Caco-2 (cell line): ENCODE results near the gene SEZ6L2. TPM values are rescaled to one million over a fixed set of nuclear protein-coding genes. Genes with fewer than 3 reads are reported as not detected.

ENCODE experiments used
- BruUV-seq: library from RNA; stranded (reverse); fragments of 400-500 nt; replicated peaks from 2 replicates; lab custom pipeline; 2021; lab: Mats Ljungman, UMichigan
- CTCF ChIA-PET: fragments of 300-600 bp; sonication (Branson Sonifier 250); formaldehyde crosslinking; loops from one replicate; lab custom pipeline; 2022; ENCODE audit warnings: antibody characterized with exemption; lab: Charles Lee
- POLR2A ChIA-PET: fragments of 300-600 bp; sonication (Branson Sonifier 250); formaldehyde crosslinking; loops from one replicate; lab custom pipeline; 2022; ENCODE audit warnings: antibody characterized with exemption; lab: Charles Lee
- DNase-seq, 2 experiments: peaks; one replicate each; pipeline versions ENCODE4 v3.0.0 to v3.0.0-alpha.2; 2020 to 2022
- H3K27me3 ChIP-seq: replicated peaks from 2 replicates; pipeline ENCODE4 v1.6.0; 2011; ENCODE audit warnings: low read length; ENCODE audit not compliant: control insufficient read depth, insufficient read depth
- H3K36me3 ChIP-seq: 2 replicates; pipeline ENCODE4 v1.5.1; 2011; ENCODE audit warnings: low read length; ENCODE audit not compliant: control insufficient read depth, insufficient read depth
- H3K4me1 ChIP-seq: fragments of 250-450 bp; sonication (Bioruptor Pico); 2 replicates; pipeline ENCODE4 v1.5.1; 2020; ENCODE audit warnings: mild to moderate bottlenecking
- H3K4me3 ChIP-seq: 2 replicates; pipeline ENCODE4 v1.5.1; 2011; ENCODE audit warnings: low read depth, mild to moderate bottlenecking, control low read depth, low read length
- H3K9me3 ChIP-seq: fragments of 250-450 bp; sonication (Bioruptor Pico); 2 replicates; pipeline ENCODE4 v1.5.1; 2020; ENCODE audit warnings: mild to moderate bottlenecking, moderate library complexity
- H3K27ac Mint-ChIP-seq: one replicate; pipeline ENCODE4 v1.8.0; 2022; ENCODE audit warnings: mixed read lengths; ENCODE audit not compliant: unreplicated experiment
- H3K27me3 Mint-ChIP-seq: one replicate; pipeline ENCODE4 v1.8.0; 2022; ENCODE audit warnings: mixed read lengths; ENCODE audit not compliant: insufficient read depth, unreplicated experiment
- H3K36me3 Mint-ChIP-seq: one replicate; pipeline ENCODE4 v1.8.0; 2022; ENCODE audit warnings: mild to moderate bottlenecking, mixed read lengths; ENCODE audit not compliant: insufficient read depth, unreplicated experiment
- H3K4me1 Mint-ChIP-seq: one replicate; pipeline ENCODE4 v1.8.0; 2022; ENCODE audit warnings: low read depth, mixed read lengths; ENCODE audit not compliant: unreplicated experiment
- H3K4me3 Mint-ChIP-seq: one replicate; pipeline ENCODE4 v1.8.0; 2022; ENCODE audit warnings: mild to moderate bottlenecking, moderate library complexity, mixed read lengths; ENCODE audit not compliant: unreplicated experiment
- H3K9me3 Mint-ChIP-seq: one replicate; pipeline ENCODE4 v1.8.0; 2022; ENCODE audit warnings: mixed read lengths; ENCODE audit not compliant: unreplicated experiment
- CTCF ChIP-seq, 2 experiments: fragments of 200-600 bp in 1 of 2; IDR thresholded peaks; 1 replicate in 1 of 2; 2 replicates in 1 of 2; pipeline versions ENCODE4 v1.5.1 to v1.8.0; 2011 to 2022; ENCODE audit warnings: antibody characterized with exemption in 1 of 2, control low read depth in 1 of 2, inconsistent platforms in 1 of 2, low read depth in 1 of 2, low read length in 1 of 2, mild to moderate bottlenecking in 1 of 2, moderate library complexity in 1 of 2; ENCODE audit not compliant: insufficient read depth in 1 of 2, severe bottlenecking in 1 of 2, unreplicated experiment in 1 of 2
- intact Hi-C: fragments of 100-400 bp; cut with micrococcal nuclease; formaldehyde crosslinking; loops from one replicate; pipeline ENCODE4 v1.10.0; 2022; ENCODE audit not compliant: unreplicated experiment
- total RNA-seq: library from RNA; stranded (reverse); gene quantifications from 2 replicates; pipeline ENCODE4 v1.2.3, GENCODE V29; 2022

SEZ6L2 gene
- total RNA-seq, 1 experiment from 2014 or later: 24.1 TPM

- peaks cover 22% of the 10 kb centered on the region for H3K4me1 Mint-ChIP-seq
- peaks cover 22% of the 10 kb centered on the region; the same call in 1 of the 2 replicates for H3K4me1 ChIP-seq
- peak overlapping the region; percentile 66 for H3K4me3 ChIP-seq
- H3K9me3 ChIP-seq: no peaks in the 10 kb centered on the region
- no peaks in the 10 kb centered on the region for H3K27me3 Mint-ChIP-seq
- no peaks in the 10 kb centered on the region; the same call in 1 of the 2 replicates for H3K36me3 ChIP-seq
- TF ChIP-seq CTCF (IDR thresholded peaks at IDR 0.05; ENCODE audit: insufficient read depth in 1 of 2, low read depth in 1 of 2, low read length in 1 of 2, severe bottlenecking in 1 of 2, unreplicated experiment in 1 of 2): no peak
- BruUV-seq: TSS peak; percentile 81
- peak overlapping the region; percentile 81 for H3K27ac Mint-ChIP-seq
- DNase-seq: peak; percentile 72 to 73
- no peaks in the 10 kb centered on the region for H3K27me3 ChIP-seq
- intact Hi-C loops: loop anchor here (2.0 to 10.0 kb wide), 2 partner anchors 36 to 126 kb away; partner anchors contain the start of genes C16orf92 and CDIPT
- peaks cover 6% of the 10 kb centered on the region for H3K36me3 Mint-ChIP-seq
- peak overlapping the region; percentile 93 for H3K4me3 Mint-ChIP-seq
- POLR2A ChIA-PET: interaction anchor here (0.5 to 2.1 kb wide), 7 partner anchors 10 to 1075 kb away, joined by 3 to 18 read pairs (median 3); partner anchors contain the start of gene TAOK2
- no peaks in the 10 kb centered on the region for H3K9me3 Mint-ChIP-seq
- CTCF ChIA-PET: interaction anchor here (0.6 to 2.4 kb wide), 10 partner anchors 28 to 199 kb away, joined by 3 to 9 read pairs (median 4); partner anchors contain the start of genes DOC2A, KCTD13, TAOK2 and TMEM219
Measured at GRCh38 chr16:29898804-29899515, 390 bp downstream of the SEZ6L2 start.

DNA sequence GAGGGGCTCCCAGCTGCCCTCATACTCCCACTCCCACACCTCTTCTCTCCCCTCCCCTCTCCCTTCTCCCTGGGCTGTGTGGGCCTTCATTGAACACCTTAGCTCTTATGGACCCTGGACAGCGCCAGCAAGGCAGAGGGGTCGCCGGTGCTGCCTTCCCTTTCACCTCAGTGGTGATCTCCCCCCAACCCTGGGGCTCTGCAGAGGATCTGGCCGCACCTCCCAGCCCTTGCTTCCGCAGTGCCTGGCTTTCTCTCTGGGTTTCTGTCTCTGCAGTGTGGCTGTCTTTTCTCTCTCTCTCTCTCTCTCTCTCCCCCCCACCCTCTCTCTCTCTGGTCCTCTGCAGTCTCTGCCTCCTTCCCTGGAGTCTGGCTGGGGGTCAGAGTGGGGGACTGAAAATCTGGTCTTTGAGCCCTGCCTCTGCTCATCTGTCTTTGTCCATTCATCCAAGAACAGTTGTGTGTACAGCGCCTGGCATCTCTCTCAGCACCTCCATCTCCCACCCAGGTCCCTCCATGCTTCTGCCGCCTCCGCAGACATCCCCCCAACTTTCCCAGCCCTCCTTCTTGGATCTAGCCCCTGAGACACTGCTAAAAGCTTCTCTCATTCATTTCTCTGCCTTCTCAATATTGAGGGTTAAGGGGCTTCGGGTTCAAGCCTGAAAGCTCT lies 1.1 kb downstream of the SEZ6L2 start:
- DNase-seq: no peak
- BruUV-seq: no TSS peak
- Mint-ChIP-seq H3K4me3 (peak overlapping the region; percentile 93), H3K27me3 (no peaks in the 10 kb centered on the region), H3K27ac (peak overlapping the region; percentile 81), H3K36me3 (peaks cover 1% of the 10 kb centered on the region), H3K4me1 (peaks cover 22% of the 10 kb centered on the region), H3K9me3 (no peaks in the 10 kb centered on the region)
- Histone ChIP-seq H3K4me1 (peaks cover 22% of the 10 kb centered on the region; the same call in 1 of the 2 replicates), H3K9me3 (no peaks in the 10 kb centered on the region), H3K4me3 (peak overlapping the region; percentile 66), H3K27me3 (no peaks in the 10 kb centered on the region), H3K36me3 (no peaks in the 10 kb centered on the region; the same call in none of the 2 replicates)
- CTCF ChIA-PET: no interaction called here
- no peak for TF ChIP-seq CTCF (IDR thresholded peaks at IDR 0.05; ENCODE audit: insufficient read depth in 1 of 2, low read depth in 1 of 2, low read length in 1 of 2, severe bottlenecking in 1 of 2, unreplicated experiment in 1 of 2)
- POLR2A ChIA-PET: no interaction called here
- intact Hi-C loops: loop anchor here (2.0 to 10.0 kb wide), 2 partner anchors 35 to 127 kb away; partner anchors contain the start of genes C16orf92 and CDIPT

DNA sequence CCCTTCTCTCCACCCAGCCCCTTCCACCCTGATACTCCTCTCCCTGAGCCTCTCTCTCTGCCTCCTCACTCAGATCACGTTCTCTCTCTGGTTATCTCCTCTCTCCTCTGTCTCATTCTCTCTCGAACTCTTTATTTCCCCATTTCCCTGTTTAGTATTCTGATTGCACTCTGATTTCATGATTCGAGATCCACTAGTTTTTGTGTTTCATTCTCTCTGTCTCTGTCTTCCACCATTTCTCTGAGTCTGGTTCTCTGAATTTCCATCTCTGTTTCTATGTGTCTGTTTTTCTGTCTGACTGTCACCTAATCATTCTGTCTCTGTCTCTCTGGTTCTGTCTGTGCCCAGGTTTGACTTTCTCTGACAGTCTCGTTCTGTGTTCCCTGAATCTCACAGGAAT lies 2.0 kb downstream of the SEZ6L2 start:
- Mint-ChIP-seq H3K4me1 (peaks cover 22% of the 10 kb centered on the region), H3K9me3 (no peaks in the 10 kb centered on the region), H3K36me3 (no peaks in the 10 kb centered on the region), H3K27me3 (no peaks in the 10 kb centered on the region), H3K4me3 (no peak overlapping the region), H3K27ac (no peak overlapping the region)
- BruUV-seq: no TSS peak
- H3K36me3 ChIP-seq: no peaks in the 10 kb centered on the region; the same call in none of the 2 replicates
- H3K4me3 ChIP-seq: no peak overlapping the region
- peaks cover 27% of the 10 kb centered on the region for H3K4me1 ChIP-seq
- ChIA-PET POLR2A (no interaction called here), CTCF (no interaction called here)
- no peaks in the 10 kb centered on the region for H3K9me3 ChIP-seq
- no peak for TF ChIP-seq CTCF (IDR thresholded peaks at IDR 0.05; ENCODE audit: insufficient read depth in 1 of 2, low read depth in 1 of 2, low read length in 1 of 2, severe bottlenecking in 1 of 2, unreplicated experiment in 1 of 2)
- no peak for DNase-seq
- no peaks in the 10 kb centered on the region for H3K27me3 ChIP-seq
- intact Hi-C loops: loop anchor here (10.0 kb wide), 1 partner anchor 127 kb away; the partner anchor contains the start of gene C16orf92
